Smooth muscle cell (in vitro differentiated cells): ENCODE results near the gene DCTN2. TPM values are rescaled to one million over a fixed set of nuclear protein-coding genes. Genes with fewer than 3 reads are reported as not detected.

ENCODE experiments used
- DNase-seq: peaks from one replicate; lab custom pipeline; 2025; ENCODE audit not compliant: unreplicated experiment; lab: John Stamatoyannopoulos, UW
- H2AFZ ChIP-seq: fragments of 200-600 bp; sonication (generic); 2 replicates; pipeline ENCODE4 v1.6.0; 2016; ENCODE audit warnings: antibody characterized with exemption, low read depth, mild to moderate bottlenecking
- H3F3A ChIP-seq: fragments of 200-600 bp; sonication (generic); 2 replicates; pipeline ENCODE4 v1.6.0; 2017; ENCODE audit warnings: antibody characterized with exemption, low read depth
- H3K27ac ChIP-seq: fragments of 200-600 bp; sonication (generic); 2 replicates; pipeline ENCODE4 v1.5.1; 2016; ENCODE audit warnings: low read depth, mild to moderate bottlenecking
- H3K27me3 ChIP-seq: fragments of 200-600 bp; sonication (generic); 2 replicates; pipeline ENCODE4 v1.6.1; 2016; ENCODE audit warnings: low read depth, mild to moderate bottlenecking
- H3K36me3 ChIP-seq: fragments of 200-600 bp; sonication (generic); 2 replicates; pipeline ENCODE4 v1.5.1; 2016; ENCODE audit warnings: low read depth
- H3K4me1 ChIP-seq: fragments of 200-600 bp; sonication (generic); 2 replicates; pipeline ENCODE4 v1.5.1; 2016; ENCODE audit warnings: low read depth
- H3K4me2 ChIP-seq: fragments of 200-600 bp; sonication (generic); 2 replicates; pipeline ENCODE4 v1.6.0; 2016; ENCODE audit warnings: mild to moderate bottlenecking
- H3K4me3 ChIP-seq: fragments of 200-600 bp; sonication (generic); 2 replicates; pipeline ENCODE4 v1.5.1; 2016; ENCODE audit warnings: mild to moderate bottlenecking
- H3K79me2 ChIP-seq: fragments of 200-600 bp; sonication (generic); 2 replicates; pipeline ENCODE4 v1.6.0; 2016; ENCODE audit warnings: low read depth, mild to moderate bottlenecking
- H3K9ac ChIP-seq: fragments of 200-600 bp; sonication (generic); 2 replicates; pipeline ENCODE4 v1.6.0; 2016; ENCODE audit warnings: low read depth
- H3K9me3 ChIP-seq: fragments of 200-600 bp; sonication (generic); replicated peaks from 2 replicates; pipeline ENCODE4 v1.5.1; 2016; ENCODE audit warnings: low read depth
- H4K20me1 ChIP-seq: fragments of 200-600 bp; sonication (generic); 2 replicates; pipeline ENCODE4 v1.6.0; 2016; ENCODE audit warnings: low read depth
- CTCF ChIP-seq: fragments of 200-600 bp; sonication (generic); IDR thresholded peaks from 2 replicates; pipeline ENCODE4 v1.5.1; 2017; ENCODE audit warnings: borderline replicate concordance, mild to moderate bottlenecking, antibody characterized with exemption; ENCODE audit not compliant: insufficient read depth, poor library complexity, severe bottlenecking
- WGBS: methylation state at CpG from one replicate; pipeline ENCODE4 v1.1.7; 2016; ENCODE audit warnings: low lambda C conversion rate; 5-methylcytosine and 5-hydroxymethylcytosine counted together
- polyA plus RNA-seq: library from polyadenylated mRNA; unstranded; fragments of >200 nt; fragmentation: Nextera tagmentation; extraction: Ambion mirVana; gene quantifications from 2 replicates; pipeline ENCODE4 v1.2.1, GENCODE V29; 2016
- total RNA-seq: library from RNA; depleted of rRNA; stranded (reverse); fragments of >200 nt; gene quantifications from 2 replicates; pipeline ENCODE4 v1.2.3, GENCODE V29; 2014

DCTN2 gene
- total and polyA plus RNA-seq, 2 experiments from 2014 or later: 107 to 119 TPM

- no peak overlapping the region for H2AFZ ChIP-seq
- H3K36me3 ChIP-seq: no peaks in the 10 kb centered on the region
- H3K27me3 ChIP-seq: peaks cover 12% of the 10 kb centered on the region
- TF ChIP-seq CTCF: no peak
- H3K27ac ChIP-seq: peak overlapping the region; percentile 74
- DNase-seq: no peak
- H3K4me3 ChIP-seq: no peak overlapping the region
- peaks cover 13% of the 10 kb centered on the region for H3K79me2 ChIP-seq
- H4K20me1 ChIP-seq: peaks cover under 1% of the 10 kb centered on the region
- WGBS: 62% methylated on average over 3 of the region's 3 CpGs
- H3F3A ChIP-seq: peaks cover 19% of the 10 kb centered on the region
- H3K4me2 ChIP-seq: peak overlapping the region; percentile 73
- no peaks in the 10 kb centered on the region for H3K9me3 ChIP-seq
- no peak overlapping the region for H3K9ac ChIP-seq
- H3K4me1 ChIP-seq: peaks cover 39% of the 10 kb centered on the region
Observed at GRCh38 chr12:57551637-57552305, 4.8 kb upstream of the DCTN2 start.

- no peak for TF ChIP-seq CTCF
- peaks cover 43% of the 10 kb centered on the region for H3K4me1 ChIP-seq
- peak overlapping the region; percentile 57 for H3K4me3 ChIP-seq
- H3F3A ChIP-seq: peaks cover 19% of the 10 kb centered on the region
- H3K36me3 ChIP-seq: no peaks in the 10 kb centered on the region
- H3K9me3 ChIP-seq: no peaks in the 10 kb centered on the region
- peak overlapping the region; percentile 74 for H3K27ac ChIP-seq
- peaks cover 12% of the 10 kb centered on the region for H3K27me3 ChIP-seq
- no peak overlapping the region for H3K9ac ChIP-seq
- H3K4me2 ChIP-seq: peak overlapping the region; percentile 95
- H4K20me1 ChIP-seq: peaks cover 3% of the 10 kb centered on the region
- peak overlapping the region; percentile 92 for H2AFZ ChIP-seq
- WGBS: 49% methylated on average over 7 of the region's 7 CpGs
- peaks cover 21% of the 10 kb centered on the region for H3K79me2 ChIP-seq
- DNase-seq: no peak
Observed at GRCh38 chr12:57550641-57551549, 3.9 kb upstream of the DCTN2 start.

- Histone ChIP-seq H3K4me1 (peaks cover 51% of the 10 kb centered on the region), H3K36me3 (no peaks in the 10 kb centered on the region), H3K27ac (no peak within 1 kb of the TSS), H3K4me3 (peak within 1 kb of the TSS; percentile 57), H3F3A (peaks cover 20% of the 10 kb centered on the region), H3K9ac (peak within 1 kb of the TSS; percentile 44), H3K4me2 (peak within 1 kb of the TSS; percentile 95), H4K20me1 (peaks cover 12% of the 10 kb centered on the region), H3K27me3 (peaks cover 12% of the 10 kb centered on the region), H2AFZ (peak within 1 kb of the TSS; percentile 92), H3K9me3 (no peaks in the 10 kb centered on the region), H3K79me2 (peaks cover 27% of the 10 kb centered on the region)
- 5% methylated on average over 24 of the region's 52 CpGs for WGBS
- no peak for TF ChIP-seq CTCF
- DNase-seq: no peak
Observed at GRCh38 chr12:57549909-57550640, 3.1 kb upstream of the DCTN2 start, which contains the start of gene KIF5A. Gene KIF5A, plus strand, starts transcription at chr12:57550044. Its CDS starts 228 bp downstream, at chr12:57550272.
